Heart left ventricle (tissue), 16 donors: ENCODE measurements around the gene SPPL3. TPM values are rescaled to one million over a fixed set of nuclear protein-coding genes. Genes with fewer than 3 reads are reported as not detected.
A peak's percentile ranks its signal among the peaks of the same experiment; 100 is the strongest.

ENCODE experiments used
- ATAC-seq, 4 donors: fragments of 200-7000 bp; cut with Tn5 transposase; one replicate each; pipeline ENCODE4 v1.9.1; 2020 to 2022; ENCODE audit warnings: moderate library complexity in 4 of 4, mild to moderate bottlenecking in 3 of 4, moderate number of reproducible peaks in 1 of 4
- DNase-seq, 5 donors: peaks; one replicate each; pipeline ENCODE4 v3.0.0-alpha.2; 2020
- H3K27ac ChIP-seq, 12 donors: fragments of 200-600 bp; sonication (generic) in 4 of 12; one replicate each; pipeline versions ENCODE4 v1.5.0 to v1.8.0; 2016 to 2022; ENCODE audit warnings: mild to moderate bottlenecking in 2 of 12
- H3K27me3 ChIP-seq, 9 donors: fragments of 200-600 bp; sonication (generic) in 2 of 9; one replicate each; pipeline versions ENCODE4 v1.5.1 to v1.8.0; 2016 to 2022; ENCODE audit warnings: mild to moderate bottlenecking in 3 of 9
- H3K36me3 ChIP-seq, 9 donors: fragments of 200-600 bp; sonication (generic) in 2 of 9; one replicate each; pipeline versions ENCODE4 v1.5.0 to v1.8.0; 2018 to 2022; ENCODE audit warnings: mild to moderate bottlenecking in 2 of 9
- H3K4me1 ChIP-seq, 12 donors: fragments of 200-600 bp; sonication (generic) in 4 of 12; one replicate each; pipeline versions ENCODE4 v1.5.0 to v1.8.0; 2016 to 2022; ENCODE audit warnings: mild to moderate bottlenecking in 3 of 12
- H3K4me3 ChIP-seq, 12 donors: fragments of 200-600 bp; sonication (generic) in 4 of 12; one replicate each; pipeline versions ENCODE4 v1.5.0 to v1.8.0; 2017 to 2022; ENCODE audit warnings: mild to moderate bottlenecking in 9 of 12, moderate library complexity in 4 of 12
- H3K9me3 ChIP-seq, 12 donors: fragments of 200-600 bp; sonication (generic) in 4 of 12; one replicate each; pipeline versions ENCODE4 v1.5.0 to v1.8.0; 2016 to 2022; ENCODE audit warnings: mild to moderate bottlenecking in 1 of 12
- CTCF ChIP-seq, 12 donors: fragments of 200-600 bp; sonication (generic) in 4 of 12; IDR thresholded peaks; one replicate each; pipeline versions ENCODE4 v1.5.0 to v1.8.0; 2018 to 2022; ENCODE audit warnings: antibody characterized with exemption in 12 of 12, mild to moderate bottlenecking in 5 of 12
- POLR2A ChIP-seq, 2 donors: fragments of 450-650 bp; IDR thresholded peaks; one replicate each; pipeline ENCODE4 v1.6.1; 2017; ENCODE audit warnings: antibody characterized with exemption in 2 of 2, mild to moderate bottlenecking in 2 of 2, moderate library complexity in 2 of 2
- WGBS, 4 donors: extraction: QIAGEN DNeasy Blood & Tissue Kit in 2 of 4; methylation state at CpG; one replicate each; pipeline versions ENCODE4 v1.1.5 to v1.1.7; 2013 to 2018; 5-methylcytosine and 5-hydroxymethylcytosine counted together
- intact Hi-C, 10 donors: fragments of 100-400 bp; cut with DNase I; formaldehyde crosslinking; loops; one replicate each; pipeline versions ENCODE4 v1.11.1 to v1.14.2; 2022
- polyA plus RNA-seq, 2 donors: library from polyadenylated mRNA; stranded (reverse); fragments of 200-250 nt; gene quantifications; one replicate each; pipeline ENCODE4 v1.2.3, GENCODE V29; 2013
- total RNA-seq, 9 donors: library from RNA; depleted of rRNA in 2 of 9; stranded (reverse); fragments of >200 nt in 2 of 9; fragmentation: NEBNext Ultra II Directional in 3 of 9; extraction: Animal tissue kit (Norgen Biotek cat#: 25700) in 3 of 9; gene quantifications; one replicate each; pipeline versions ENCODE4 v1.1.0 to v1.2.4, GENCODE V29; 2016 to 2023
- donor health status: ischemic (EF 13 %, LVEDD 7.1; RV severe dilation, severe dysfunction).
- donor health status: healthy with polysubstance abuse.
- donor health status: DM: no; HTN: yes; CAD: no.
- donor health status: DM: no; HTN: no; CAD: no.
- donor health status: ischemic (EF 25% LVEDD 6.9; RV normal size, moderate dysfunction).
- donor health status: ischemic (EF 25% LVEDD 5.7; RV mildly dilated, moderate dysfunction).
- donor health status: healthy.
- donor health status: DM: yes; HTN: yes; CAD: no.
- donor health status: ischemic (EF 35%, LVEDD 5.7; RV mildly dilated, moderate dysfunction).
- donor health status: nonischemic (EF 11% LVEDD 7.7; RV severe dilation, severe dysfunction).
- donor health status: DM: yes; HTN: yes; CAD: no.
- donor health status: PGD.
- donor health status: ischemic (EF 29% LVEDD 5.4; RV normal size, mild dysfunction).
- donor health status: nonischemic (EF 23%, LVEDD 6.1; RV moderate dilation, normal function).

Gene SPPL3
- total and polyA plus RNA-seq, 11 donors: 8.2 to 48.2 (median 26.5) TPM

- Histone ChIP-seq H3K27ac (no peak overlapping the region), H3K4me3 (no peak overlapping the region), H3K4me1 (no peaks in the 10 kb centered on the region), H3K9me3 (no peaks in the 10 kb centered on the region), H3K27me3 (no peaks in the 10 kb centered on the region), H3K36me3 (peaks cover 0 to 36% (median 15%) of the 10 kb centered on the region in 9 donors)
- TF ChIP-seq POLR2A (IDR thresholded peaks at IDR 0.05): no peak
- 88 to 95% (median 91%) methylated on average over 11 to 15 of the region's 15 CpGs for whole genome bisulfite sequencing, 4 donors
- no peak for DNase-seq
- intact Hi-C loops: loop anchor here in 1 of 10 donors (10.0 kb wide), 1 partner anchor 234 kb away; the partner anchor contains the start of gene HNF1A
- no peak for ATAC-seq
These were observed 163.3 kb downstream of the SPPL3 start for GRCh38 chr12:120740871-120741270.

GRCh38 chr12:120739821-120740613, 164.1 kb downstream of the SPPL3 start:
- Histone ChIP-seq H3K9me3 (no peaks in the 10 kb centered on the region), H3K4me3 (no peak overlapping the region), H3K27me3 (no peaks in the 10 kb centered on the region), H3K27ac (no peak overlapping the region), H3K36me3 (peaks cover 0 to 36% (median 15%) of the 10 kb centered on the region in 9 donors), H3K4me1 (no peaks in the 10 kb centered on the region)
- WGBS, 4 donors: 83 to 88% (median 86%) methylated on average over 11 to 16 of the region's 16 CpGs
- intact Hi-C loops: loop anchor here in 1 of 10 donors (10.0 kb wide), 1 partner anchor 235 kb away; the partner anchor contains the start of gene HNF1A
- ATAC-seq: peak in 1 of 4 donors; percentile 10
- DNase-seq: no peak
- TF ChIP-seq CTCF (IDR thresholded peaks at IDR 0.05): no peak
- TF ChIP-seq POLR2A (IDR thresholded peaks at IDR 0.05): no peak

- Histone ChIP-seq H3K27me3 (no peaks in the 10 kb centered on the region), H3K36me3 (peaks cover 0 to 38% (median 15%) of the 10 kb centered on the region in 9 donors), H3K27ac (no peak overlapping the region), H3K9me3 (no peaks in the 10 kb centered on the region), H3K4me3 (no peak overlapping the region), H3K4me1 (no peaks in the 10 kb centered on the region)
- WGBS, 4 donors: 94 to 96% (median 95%) methylated on average over 35 to 38 of the region's 38 CpGs
- intact Hi-C loops: no loop called here
- ATAC-seq (no peak), DNase-seq (no peak)
- TF ChIP-seq CTCF (IDR thresholded peaks at IDR 0.05) (no peak), POLR2A (IDR thresholded peaks at IDR 0.05) (no peak)
These were observed 165.0 kb downstream of the SPPL3 start for GRCh38 chr12:120739031-120739762.

GRCh38 chr12:120738252-120739030, 165.7 kb downstream of the SPPL3 start:
- Histone ChIP-seq H3K9me3 (no peaks in the 10 kb centered on the region), H3K27ac (no peak overlapping the region), H3K4me3 (no peak overlapping the region), H3K36me3 (peaks cover 0 to 43% (median 15%) of the 10 kb centered on the region in 9 donors), H3K4me1 (no peaks in the 10 kb centered on the region), H3K27me3 (no peaks in the 10 kb centered on the region)
- intact Hi-C loops: no loop called here
- ATAC-seq (no peak), DNase-seq (no peak)
- no peak for TF ChIP-seq POLR2A (IDR thresholded peaks at IDR 0.05)
- peak in 1 of 12 donors; percentile 2 for TF ChIP-seq CTCF (IDR thresholded peaks at IDR 0.05)
- WGBS, 4 donors: 88 to 92% (median 90%) methylated on average over 13 to 31 of the region's 31 CpGs
